ENCODE measurements around the gene EYS. TPM values are rescaled to one million over a fixed set of nuclear protein-coding genes. Genes with fewer than 3 reads are reported as not detected.

The EYS gene
- total and polyA plus RNA-seq, 2 of the 8 experiments (the other 6 are each of a cell fraction or from before 2014, with no cell fraction given) = 0.05 to 0.13 TPM

- Histone ChIP-seq H3K23me2 (ENCODE audit: low read depth, low read length) (no peaks in the 10 kb centered on the region), H3K18ac (ENCODE audit: extremely low read depth, low read length) (no peak overlapping the region), H3K9me3 (ENCODE audit: insufficient read depth in 2 of 2, low read depth in 1 of 2, low read length in 1 of 2) (peaks cover 5 to 7% of the 10 kb centered on the region in 2 experiments; a peak in 2 of 4 replicates), H3K4me3 (ENCODE audit: extremely low read depth in 1 of 4, insufficient read depth in 2 of 4, low read depth in 3 of 4, low read length in 4 of 4) (no peak overlapping the region), H4K5ac (ENCODE audit: insufficient read length, low read depth, low read length) (no peak overlapping the region), H3K14ac (ENCODE audit: insufficient read length) (no peak overlapping the region), H2BK12ac (ENCODE audit: low read depth, low read length) (no peak overlapping the region), H3K4me2 (ENCODE audit: insufficient read depth in 1 of 2, low read depth in 2 of 2, low read length in 2 of 2) (no peak overlapping the region), H2AFZ (ENCODE audit: low read length) (no peak overlapping the region), H4K91ac (replicated peaks; ENCODE audit: insufficient read length, low read length) (no peak overlapping the region), H2BK120ac (replicated peaks; ENCODE audit: low read depth, low read length) (no peak overlapping the region), H3K9ac (replicated peaks in 1 of 4; ENCODE audit: extremely low read depth in 1 of 4, low read depth in 3 of 4, low read length in 3 of 4) (no peak overlapping the region), H3K23ac (ENCODE audit: insufficient read length) (no peak overlapping the region), H3K36me3 (ENCODE audit: control insufficient read depth in 2 of 4, insufficient read depth in 4 of 4, low read length in 3 of 4) (no peaks in the 10 kb centered on the region), H4K8ac (ENCODE audit: extremely low read depth, insufficient read depth, low read length) (no peak overlapping the region), H2AK5ac (ENCODE audit: low read depth, low read length) (no peak overlapping the region), H3K79me2 (ENCODE audit: control insufficient read depth in 1 of 2, insufficient read depth in 2 of 2, low read length in 2 of 2) (no peaks in the 10 kb centered on the region), H3K56ac (replicated peaks; ENCODE audit: insufficient read length, low read depth, low read length) (no peak overlapping the region), H3K79me1 (ENCODE audit: low read depth, low read length) (no peaks in the 10 kb centered on the region), H3K27me3 (replicated peaks in 1 of 4; ENCODE audit: control insufficient read depth in 3 of 4, extremely low read depth in 1 of 4, insufficient read depth in 3 of 4, low read length in 3 of 4) (no peaks in the 10 kb centered on the region), H3K27ac (ENCODE audit: low read depth, low read length) (no peak overlapping the region), H4K20me1 (replicated peaks in 1 of 2; ENCODE audit: control insufficient read depth in 1 of 2, insufficient read depth in 2 of 2, low read length in 2 of 2) (no peaks in the 10 kb centered on the region), H2BK15ac (ENCODE audit: low read length) (no peak overlapping the region), H2BK5ac (ENCODE audit: low read depth, low read length) (no peak overlapping the region), H3K4ac (replicated peaks; ENCODE audit: insufficient read length, low read depth, low read length) (no peak overlapping the region), H2BK20ac (ENCODE audit: low read length) (no peak overlapping the region), H3K4me1 (replicated peaks in 1 of 4; ENCODE audit: control insufficient read depth in 3 of 4, insufficient read depth in 4 of 4, low read length in 3 of 4) (peaks cover 0 to 2% (median 0%) of the 10 kb centered on the region in 4 experiments; a peak in 1 of 7 replicates)
- 90% methylated on average over 1 of the region's 1 CpG; no CpG with 5 or more reads in 1 of the 2 experiments for WGBS, 2 experiments (ENCODE audit: extremely low coverage in 1 of 2, insufficient coverage in 1 of 2, insufficient read length in 1 of 2, insufficient replicate concordance in 2 of 2, low coverage in 1 of 2, low lambda C conversion rate in 2 of 2, missing lambda C conversion rate in 1 of 2)
- ChIA-PET POLR2A (ENCODE audit: partially characterized antibody) (no interaction called here), CTCF (ENCODE audit: partially characterized antibody) (interaction anchor here (0.7 to 3.4 kb wide), 5 partner anchors 10 to 189 kb away, joined by 3 to 13 read pairs (median 3); no protein-coding TSS in a partner anchor)
- no peak for TF ChIP-seq SP2 (IDR thresholded peaks at IDR 0.05; ENCODE audit: low read length)
- TF ChIP-seq JUN (IDR thresholded peaks at IDR 0.05; ENCODE audit: low read depth, low read length) = no peak
- TF ChIP-seq RAD21 (IDR thresholded peaks at IDR 0.05 in 1 of 2, conservative IDR thresholded peaks at IDR 0.05 in 1 of 2; ENCODE audit: low read depth in 2 of 2, low read length in 2 of 2) = peak; percentile 67 to 69
- TF ChIP-seq CTCF (IDR thresholded peaks at IDR 0.05; ENCODE audit: control extremely low read depth in 1 of 3, insufficient read depth in 1 of 3, low read depth in 1 of 3, low read length in 3 of 3) = peak in 2 of 3 experiments; percentile 30 to 35; a peak in 3 of 4 replicates
- TF ChIP-seq RFX5 (IDR thresholded peaks at IDR 0.05; ENCODE audit: borderline replicate concordance, low read depth, low read length) = no peak
- TF ChIP-seq SIRT6 (IDR thresholded peaks at IDR 0.05; ENCODE audit: low read length) = no peak
- no peak for TF ChIP-seq POLR2AphosphoS5 (IDR thresholded peaks at IDR 0.05; ENCODE audit: low read depth, low read length)
- no peak for TF ChIP-seq TAF1 (IDR thresholded peaks at IDR 0.05; ENCODE audit: low read depth, low read length)
- FAIRE-seq (no peak), DNase-seq (ENCODE audit: low read depth in 1 of 2, low spot score in 2 of 2) (no peak)
Observed at GRCh38 chr6:64280569-64280968, 1426.5 kb downstream of the EYS start.

All from H1 (cell line).